OCI-M2 (cell line): ENCODE data around the gene FAM81A.
"Not testable (repeated sequence)": the region's sequence is repeated elsewhere in the genome, so short reads cannot be mapped to it uniquely, and the experiment has no call there.

ENCODE experiments used
- DNase-seq: peaks from one replicate; lab custom pipeline; 2025; ENCODE audit not compliant: unreplicated experiment; lab: John Stamatoyannopoulos, UW

FAM81A gene

DNA sequence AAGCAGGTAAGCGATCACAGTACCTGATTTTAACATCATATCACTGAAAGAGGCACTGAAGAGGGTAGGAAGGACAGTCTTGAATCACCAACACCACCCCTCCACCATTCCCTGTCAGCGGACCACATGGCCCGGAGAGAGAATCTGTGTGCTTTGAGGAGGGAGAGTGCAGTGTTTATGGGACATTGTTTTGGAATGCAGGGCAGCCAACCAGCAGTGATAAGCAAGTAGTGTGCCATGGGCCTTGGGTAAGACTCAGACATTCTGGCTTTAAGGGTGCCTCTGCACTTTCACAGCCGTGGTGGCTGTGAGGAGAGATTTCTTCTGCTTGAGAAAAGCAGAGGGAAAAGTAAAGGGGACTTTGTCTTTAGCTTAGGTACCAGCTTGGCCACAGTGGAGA is 46.4 kb downstream of the FAM81A start:
- DNase-seq = no peak

GRCh38 chr15:59485036-59485435 is 47.0 kb downstream of the FAM81A start:
- no peak for DNase-seq

DNA sequence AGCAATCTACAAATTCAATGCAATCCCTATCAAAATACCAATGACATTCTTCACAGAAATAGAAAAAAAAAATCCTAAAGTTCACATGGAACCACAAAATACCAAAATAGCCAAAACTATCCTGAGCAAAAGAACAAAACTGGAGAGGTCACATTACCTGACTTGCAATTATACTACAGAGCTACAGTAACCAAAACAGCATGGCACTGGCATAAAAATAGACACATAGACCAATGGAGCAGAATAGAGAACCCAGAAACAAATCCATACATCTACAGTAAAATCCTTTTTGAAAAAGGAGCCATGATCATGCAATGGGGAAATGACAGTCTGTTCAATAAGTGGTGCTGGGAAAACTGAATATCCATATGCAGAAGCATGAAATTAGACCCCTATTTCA is 51.5 kb downstream of the FAM81A start:
- DNase-seq = not testable (repeated sequence)

- no peak for DNase-seq
Measured at GRCh38 chr15:59491062-59491461, 53.1 kb downstream of the FAM81A start.

DNA sequence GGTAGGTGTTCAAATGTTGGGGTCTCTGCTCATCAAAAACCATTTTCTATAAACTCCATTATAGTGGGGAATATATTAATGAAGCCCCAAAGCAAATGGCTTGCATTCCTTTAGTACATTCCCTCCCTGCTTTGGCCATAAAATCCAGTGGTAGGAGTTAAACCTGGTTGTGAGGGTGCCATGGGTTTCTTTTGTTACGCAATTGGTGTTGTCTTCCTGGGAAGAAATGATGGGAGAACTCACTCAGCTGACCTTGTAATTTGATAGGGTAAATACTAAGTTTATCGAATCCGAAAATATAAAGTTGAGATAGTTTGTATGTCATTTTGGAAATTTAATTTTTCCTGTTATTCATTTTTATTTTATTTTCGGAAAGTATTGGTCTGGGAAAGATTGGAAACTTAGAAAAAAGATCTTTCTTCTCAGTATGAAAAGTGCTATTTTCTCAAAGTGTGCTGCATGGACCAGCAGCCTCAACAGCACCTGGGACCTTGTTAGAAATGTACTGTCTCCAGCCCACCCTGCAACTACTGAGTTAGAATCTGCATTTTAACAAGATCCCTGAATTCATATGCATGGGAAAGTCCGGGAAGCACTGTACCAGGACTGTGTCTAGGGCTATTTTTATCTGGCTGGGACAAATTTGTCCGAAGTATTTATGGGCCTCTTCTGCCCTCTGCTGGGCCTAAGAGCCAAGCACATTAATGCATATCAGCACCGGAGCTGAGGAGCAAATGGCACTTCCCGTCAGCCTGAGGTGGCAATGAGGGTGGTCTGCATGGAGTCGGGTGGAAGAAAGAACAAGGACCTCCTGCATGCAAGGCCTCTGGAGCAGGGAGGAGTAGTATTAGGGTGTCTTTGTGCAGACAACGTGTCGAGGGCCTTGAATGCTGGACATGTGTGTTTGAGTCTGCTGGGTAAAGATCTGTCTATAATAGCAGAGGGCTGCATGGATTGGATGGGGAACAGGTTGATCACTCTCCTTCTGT is 54.7 kb downstream of the FAM81A start:
- DNase-seq = no peak

- no peak for DNase-seq
Measured at GRCh38 chr15:59501597-59501996, 63.6 kb downstream of the FAM81A start.

GRCh38 chr15:59515190-59515589 is 77.2 kb downstream of the FAM81A start:
- DNase-seq = no peak

- DNase-seq = no peak
Measured at GRCh38 chr15:59516655-59517461, 78.9 kb downstream of the FAM81A start.

GRCh38 chr15:59519329-59519728 is 81.3 kb downstream of the FAM81A start:
- no peak for DNase-seq

DNA sequence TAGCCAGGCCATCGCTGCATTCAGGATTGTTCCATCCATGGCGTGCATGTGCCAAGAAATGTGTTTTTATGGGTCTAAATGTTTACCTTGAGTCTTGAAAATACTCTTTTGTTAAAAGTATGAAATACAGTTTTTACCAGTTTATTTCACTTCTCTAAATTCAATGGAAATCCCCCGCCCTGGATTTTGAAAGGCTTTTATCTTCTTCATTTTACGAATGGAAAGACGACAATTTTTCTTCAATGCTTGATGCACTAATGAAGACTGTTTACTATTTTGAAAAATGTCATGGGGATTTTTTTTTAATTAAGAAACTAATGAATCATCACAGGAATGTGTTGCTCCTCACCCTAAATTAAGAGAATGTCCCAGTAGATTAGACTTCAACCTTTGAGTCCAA is 83.5 kb downstream of the FAM81A start:
- DNase-seq = no peak

DNA sequence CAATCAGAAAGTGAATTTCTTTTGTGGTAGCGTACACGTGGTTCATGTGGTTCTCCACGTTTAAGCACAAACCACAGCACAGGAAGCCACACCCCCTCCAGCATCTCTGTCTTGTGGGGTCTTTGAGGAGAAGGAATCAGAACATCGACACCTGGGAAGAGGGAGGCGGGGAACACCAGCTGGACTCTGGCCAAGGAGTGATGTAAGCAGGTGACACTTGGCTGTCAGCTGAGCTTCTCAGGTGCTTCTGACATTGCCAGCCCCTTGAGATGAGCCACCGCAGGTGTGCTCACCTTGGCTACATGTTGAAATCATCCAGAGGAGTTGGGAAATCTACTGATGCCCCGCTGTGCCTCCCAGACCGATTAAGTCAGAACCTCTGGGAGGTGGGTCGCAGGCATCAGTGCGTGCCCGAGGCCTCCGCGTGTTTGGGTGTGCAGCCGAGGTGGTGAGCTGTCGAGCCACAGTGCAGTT is 85.0 kb downstream of the FAM81A start:
- DNase-seq = no peak

- DNase-seq = no peak
Measured at GRCh38 chr15:59523702-59524101, 85.7 kb downstream of the FAM81A start.

GRCh38 chr15:59524331-59524731 is 86.3 kb downstream of the FAM81A start:
- no peak for DNase-seq

GRCh38 chr15:59526466-59526865 is 88.5 kb downstream of the FAM81A start:
- not testable (repeated sequence) for DNase-seq

DNA sequence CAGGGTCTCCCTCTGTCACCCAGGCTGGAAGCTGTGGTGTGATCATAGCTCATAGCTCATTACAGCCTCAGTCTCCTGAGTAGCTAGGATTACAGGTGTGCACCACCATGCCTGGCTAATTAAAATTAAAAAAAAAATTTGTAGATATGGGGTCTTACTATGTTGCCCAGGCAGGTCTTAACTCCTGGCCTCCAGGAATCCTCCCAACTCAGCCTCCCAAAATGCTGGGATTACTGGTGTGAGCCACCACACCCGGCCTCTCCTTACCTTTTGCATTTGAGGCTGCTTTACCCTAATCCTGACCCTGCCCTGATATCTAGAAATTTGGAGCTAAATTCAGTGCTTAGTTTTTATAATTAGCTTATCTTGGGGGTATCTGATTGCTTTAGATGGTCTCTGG is 90.4 kb downstream of the FAM81A start:
- DNase-seq = no peak

- DNase-seq = peak; percentile 49
Measured at GRCh38 chr15:59528961-59529402, 91.0 kb downstream of the FAM81A start.

DNA sequence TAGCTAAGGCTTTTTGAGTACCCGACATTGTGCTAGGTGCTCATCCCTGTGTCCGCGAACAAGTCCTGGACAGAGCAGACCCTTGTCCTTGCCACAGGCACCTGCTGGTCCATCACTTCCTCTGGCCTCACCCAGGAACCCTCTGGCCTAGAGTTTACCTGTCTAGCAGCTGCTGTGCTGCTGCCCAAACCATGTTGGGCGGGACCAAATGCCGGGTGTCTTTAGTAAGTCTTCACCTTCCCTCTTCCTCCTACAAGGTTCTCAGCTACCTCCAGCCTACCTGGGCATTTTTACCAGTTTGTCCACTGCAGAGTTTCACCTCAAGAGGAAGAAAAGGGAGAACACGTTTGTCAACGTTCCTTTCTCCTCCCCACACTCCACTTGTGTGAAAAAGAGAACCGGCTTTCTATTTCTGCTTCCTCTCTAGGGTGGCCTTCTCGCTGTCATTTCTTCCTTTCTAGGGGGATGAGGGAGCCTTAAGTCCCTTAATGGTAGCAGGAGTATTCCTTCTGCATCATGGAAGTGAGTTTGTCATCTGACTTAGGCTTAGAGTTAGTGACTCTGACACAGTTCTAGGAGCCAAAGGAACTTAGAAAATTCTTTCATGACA is 93.2 kb downstream of the FAM81A start:
- no peak for DNase-seq

DNA sequence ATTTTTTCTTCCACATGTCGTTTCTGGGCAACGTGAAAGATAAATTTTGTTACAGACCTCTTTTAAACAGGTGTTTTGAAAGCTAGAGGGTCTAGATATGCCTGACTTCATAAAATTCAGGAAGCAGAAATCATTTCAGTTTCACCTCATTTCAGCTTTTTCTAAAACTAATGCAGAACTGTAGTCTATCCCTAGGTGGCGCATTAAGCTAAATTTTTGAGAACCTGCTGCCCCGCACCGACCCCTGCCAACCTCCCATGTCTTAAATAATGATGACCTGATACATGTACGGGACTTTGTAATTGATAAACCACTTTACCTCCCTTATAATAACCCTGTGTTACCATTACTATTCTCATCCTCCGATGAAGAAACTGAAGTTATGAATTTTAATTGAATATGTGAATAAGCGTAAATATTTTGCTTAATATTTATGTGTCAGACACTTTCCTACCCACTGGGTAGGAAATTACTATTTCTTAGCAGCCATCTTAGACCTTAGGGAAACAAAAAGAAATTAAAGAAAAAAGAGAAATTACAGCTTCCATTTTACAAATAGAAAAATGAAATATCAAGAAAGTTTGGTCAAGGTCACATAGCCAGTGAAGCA is 94.9 kb downstream of the FAM81A start:
- DNase-seq = no peak

- no peak for DNase-seq
Measured at GRCh38 chr15:59536553-59536952, 98.6 kb downstream of the FAM81A start.

DNA sequence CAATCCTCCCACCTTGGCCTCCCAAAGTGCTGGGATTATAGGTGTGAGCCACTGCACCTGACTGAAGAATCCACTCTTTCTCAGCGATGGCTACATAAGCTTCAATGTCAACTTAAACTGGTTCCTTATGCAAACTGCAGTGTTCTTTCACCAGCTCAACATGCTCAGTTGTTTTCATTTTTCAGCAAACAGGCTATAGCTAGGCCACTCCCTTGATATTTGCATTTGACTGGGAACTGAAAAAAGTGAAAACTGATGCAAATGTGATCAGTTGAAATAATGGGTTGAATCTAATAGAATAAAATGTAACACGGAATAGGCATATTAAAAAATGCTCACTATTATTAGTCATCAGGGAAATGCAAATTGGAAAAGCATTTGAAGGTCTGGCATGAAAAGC is 99.4 kb downstream of the FAM81A start:
- no peak for DNase-seq

DNA sequence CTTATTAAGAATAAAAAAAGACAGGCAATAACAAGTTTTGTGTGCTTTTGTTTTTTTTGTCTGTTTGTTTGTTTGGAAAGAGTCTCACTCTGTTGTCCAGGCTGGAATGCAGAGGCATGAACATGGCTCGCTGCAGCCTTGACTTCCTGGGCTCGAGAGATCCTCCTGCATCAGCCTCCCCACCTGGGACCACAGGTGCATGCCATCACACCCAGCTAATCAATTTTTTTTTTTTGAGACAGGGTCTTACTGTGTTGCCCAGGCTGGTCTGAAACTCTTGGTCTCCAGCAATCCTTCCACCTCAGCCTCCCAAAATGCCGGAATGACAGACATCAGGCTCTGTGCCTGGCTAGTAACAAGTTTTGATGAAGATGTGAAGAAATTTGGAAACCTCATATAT is 100.5 kb downstream of the FAM81A start:
- no peak for DNase-seq
